HL-60 (cell line): ENCODE measurements around the gene SPINK9.
"Not testable (repeated sequence)": the region's sequence is repeated elsewhere in the genome, so short reads cannot be mapped to it uniquely, and the experiment has no call there.

Experiments used
- DNase-seq, 2 experiments: peaks; one replicate each; pipeline ENCODE4 v3.0.0-alpha.2; 2010 to 2020; ENCODE audit warnings: low read depth in 1 of 2, low spot score in 1 of 2
- H3K27ac ChIP-seq: fragments of 250-450 bp; sonication (Bioruptor Pico); replicated peaks from 2 replicates; pipeline ENCODE4 v1.5.1; 2020; ENCODE audit warnings: mild to moderate bottlenecking, moderate library complexity
- H3K27me3 ChIP-seq: fragments of 250-450 bp; sonication (Bioruptor Pico); 2 replicates; pipeline ENCODE4 v1.5.1; 2021; ENCODE audit warnings: mild to moderate bottlenecking, moderate library complexity; ENCODE audit not compliant: insufficient read depth, poor library complexity, severe bottlenecking
- H3K4me3 ChIP-seq: replicated peaks from 2 replicates; pipeline ENCODE4 v1.5.1; 2011; ENCODE audit warnings: mild to moderate bottlenecking, control low read depth, low read length; ENCODE audit not compliant: insufficient read depth
- CTCF ChIP-seq: IDR thresholded peaks from one replicate; pipeline ENCODE4 v1.5.1; 2011; ENCODE audit warnings: low read length, control low read depth, inconsistent platforms; ENCODE audit not compliant: insufficient read depth
- GABPA ChIP-seq: IDR thresholded peaks from 2 replicates; pipeline ENCODE4 v1.6.1; 2012; ENCODE audit warnings: low read depth
- POLR2AphosphoS5 ChIP-seq: IDR thresholded peaks from 2 replicates; pipeline ENCODE4 v1.6.1; 2012; ENCODE audit warnings: low read depth
- REST ChIP-seq: IDR thresholded peaks from 2 replicates; pipeline ENCODE4 v1.6.1; 2012; ENCODE audit warnings: low read depth; ENCODE audit not compliant: insufficient replicate concordance
- SPI1 ChIP-seq: IDR thresholded peaks from 2 replicates; pipeline ENCODE4 v1.6.1; 2012; ENCODE audit warnings: low read depth, mild to moderate bottlenecking, borderline replicate concordance

Gene SPINK9

GRCh38 chr5:148314731-148315130 lies 20.6 kb upstream of the SPINK9 start:
- no peak for TF ChIP-seq SPI1
- no peak for TF ChIP-seq GABPA
- no peak for TF ChIP-seq POLR2AphosphoS5
- no peak for TF ChIP-seq REST
- TF ChIP-seq CTCF = no peak
- Histone ChIP-seq H3K4me3 (no peak overlapping the region), H3K27me3 (no peaks in the 10 kb centered on the region), H3K27ac (no peak overlapping the region)
- no peak for DNase-seq

- not testable (repeated sequence) for DNase-seq, H3K4me3 ChIP-seq, H3K27ac ChIP-seq
Observed at GRCh38 chr5:148320011-148320963, 15.1 kb upstream of the SPINK9 start.

GRCh38 chr5:148333262-148333849 lies 2.0 kb upstream of the SPINK9 start:
- H3K27me3 ChIP-seq = no peaks in the 10 kb centered on the region
- H3K4me3 ChIP-seq = no peak overlapping the region
- no peak for DNase-seq
- no peak overlapping the region for H3K27ac ChIP-seq
- TF ChIP-seq POLR2AphosphoS5 = no peak
- TF ChIP-seq REST = no peak
- no peak for TF ChIP-seq SPI1
- TF ChIP-seq CTCF = no peak
- no peak for TF ChIP-seq GABPA

More at GRCh38 chr5:148320011-148320963, 15.1 kb upstream of the SPINK9 start:
- H3K27me3 ChIP-seq = not testable (repeated sequence)

GRCh38 chr5:148336704-148337435 lies 1.5 kb downstream of the SPINK9 start:
- Histone ChIP-seq H3K27me3 (no peaks in the 10 kb centered on the region), H3K27ac (no peak overlapping the region), H3K4me3 (no peak overlapping the region)
- no peak for TF ChIP-seq REST
- peak; percentile 56; the same call in 1 of the 2 replicates for TF ChIP-seq SPI1
- no peak for DNase-seq
